H9 (cell line): Measurements from ENCODE around the gene THPO. TPM values are rescaled to one million over a fixed set of nuclear protein-coding genes. Genes with fewer than 3 reads are reported as not detected.

Experiments used
- DNase-seq: peaks from one replicate; pipeline ENCODE4 v3.0.0-alpha.2; 2017
- H2AFZ ChIP-seq: one replicate; pipeline ENCODE4 v1.6.1; 2013; ENCODE audit warnings: mild to moderate bottlenecking, low read length, control low read depth, moderate library complexity
- H2AK5ac ChIP-seq: 2 replicates; pipeline ENCODE4 v1.6.1; 2013; ENCODE audit warnings: low read length, control low read depth, mixed read lengths; ENCODE audit not compliant: insufficient read length
- H2BK120ac ChIP-seq: one replicate; pipeline ENCODE4 v1.6.1; 2013; ENCODE audit warnings: low read depth, mild to moderate bottlenecking, low read length, control low read depth, inconsistent platforms; ENCODE audit not compliant: poor library complexity, severe bottlenecking
- H2BK12ac ChIP-seq: 2 replicates; pipeline ENCODE4 v1.6.1; 2013; ENCODE audit warnings: low read length, control low read depth, mixed read lengths, low read depth; ENCODE audit not compliant: insufficient read length
- H2BK15ac ChIP-seq: 2 replicates; pipeline ENCODE4 v1.6.1; 2013; ENCODE audit warnings: low read depth, low read length, control low read depth
- H2BK20ac ChIP-seq: one replicate; pipeline ENCODE4 v1.6.1; 2013; ENCODE audit warnings: low read depth, mild to moderate bottlenecking, low read length, control low read depth, inconsistent platforms; ENCODE audit not compliant: poor library complexity, severe bottlenecking
- H2BK5ac ChIP-seq: 2 replicates; pipeline ENCODE4 v1.6.1; 2013; ENCODE audit warnings: low read length, control low read depth, mixed read lengths; ENCODE audit not compliant: insufficient read length
- H3K14ac ChIP-seq: 2 replicates; pipeline ENCODE4 v1.6.1; 2013; ENCODE audit warnings: low read length, control low read depth; ENCODE audit not compliant: insufficient read depth
- H3K18ac ChIP-seq: 2 replicates; pipeline ENCODE4 v1.6.1; 2013; ENCODE audit warnings: low read depth, mild to moderate bottlenecking, mixed read lengths, low read length, control low read depth; ENCODE audit not compliant: insufficient read length
- H3K23ac ChIP-seq: 2 replicates; pipeline ENCODE4 v1.6.1; 2013; ENCODE audit warnings: low read length, control low read depth, mixed read lengths, low read depth; ENCODE audit not compliant: insufficient read length
- H3K23me2 ChIP-seq: 2 replicates; pipeline ENCODE4 v1.6.1; 2013; ENCODE audit warnings: low read depth, mild to moderate bottlenecking, mixed read lengths, low read length, control low read depth; ENCODE audit not compliant: insufficient read length, poor library complexity, severe bottlenecking
- H3K27ac ChIP-seq: 2 replicates; pipeline ENCODE4 v1.5.1; 2013; ENCODE audit warnings: low read length, control low read depth, mixed read lengths, low read depth; ENCODE audit not compliant: insufficient read length
- H3K27me3 ChIP-seq: 2 replicates; pipeline ENCODE4 v1.6.1; 2013; ENCODE audit warnings: low read length, control low read depth, inconsistent platforms; ENCODE audit not compliant: insufficient read depth
- H3K4ac ChIP-seq: 2 replicates; pipeline ENCODE4 v1.6.1; 2013; ENCODE audit warnings: low read depth, mild to moderate bottlenecking, control low read depth, inconsistent platforms, low read length, moderate library complexity
- H3K4me1 ChIP-seq: 2 replicates; pipeline ENCODE4 v1.6.1; 2013; ENCODE audit warnings: low read length, control low read depth, inconsistent platforms; ENCODE audit not compliant: insufficient read depth
- H3K4me2 ChIP-seq: 2 replicates; pipeline ENCODE4 v1.6.1; 2013; ENCODE audit warnings: low read length, control low read depth, mixed read lengths; ENCODE audit not compliant: insufficient read length, insufficient read depth
- H3K56ac ChIP-seq: 2 replicates; pipeline ENCODE4 v1.6.1; 2013; ENCODE audit warnings: low read depth, mild to moderate bottlenecking, mixed read lengths, low read length, control low read depth; ENCODE audit not compliant: insufficient read length
- H3K79me1 ChIP-seq: 2 replicates; pipeline ENCODE4 v1.6.1; 2013; ENCODE audit warnings: low read depth, mild to moderate bottlenecking, moderate library complexity, low read length, control low read depth, inconsistent platforms; ENCODE audit not compliant: insufficient read depth, poor library complexity, severe bottlenecking
- H3K79me2 ChIP-seq: 2 replicates; pipeline ENCODE4 v1.6.1; 2013; ENCODE audit warnings: low read length, control low read depth, inconsistent platforms; ENCODE audit not compliant: insufficient read depth
- H3K9ac ChIP-seq: 2 replicates; pipeline ENCODE4 v1.6.1; 2013; ENCODE audit warnings: low read length, control low read depth, mixed read lengths; ENCODE audit not compliant: insufficient read length; ENCODE audit errors: extremely low read depth
- H3K9me3 ChIP-seq: one replicate; pipeline ENCODE4 v1.6.1; 2013; ENCODE audit warnings: low read depth, low read length, inconsistent platforms; ENCODE audit not compliant: control insufficient read depth
- H3T11ph ChIP-seq: one replicate; pipeline ENCODE4 v1.6.1; 2013; ENCODE audit warnings: mild to moderate bottlenecking, low read length, control low read depth, inconsistent platforms
- H4K20me1 ChIP-seq: one replicate; pipeline ENCODE4 v1.6.1; 2013; ENCODE audit not compliant: control insufficient read depth, insufficient read length, insufficient read depth
- H4K5ac ChIP-seq: 2 replicates; pipeline ENCODE4 v1.6.1; 2013; ENCODE audit warnings: low read depth, mild to moderate bottlenecking, mixed read lengths, low read length, control low read depth; ENCODE audit not compliant: insufficient read length
- H4K8ac ChIP-seq: replicated peaks from 2 replicates; pipeline ENCODE4 v1.6.1; 2013; ENCODE audit warnings: low read length, control low read depth, mixed read lengths, low read depth; ENCODE audit not compliant: insufficient read length
- H4K91ac ChIP-seq: 2 replicates; pipeline ENCODE4 v1.6.1; 2013; ENCODE audit warnings: low read depth, mild to moderate bottlenecking, moderate library complexity, mixed read lengths, low read length, control low read depth; ENCODE audit not compliant: insufficient read length
- H3K27ac Mint-ChIP-seq, 3 experiments: 2 replicates in 2 of 3; 3 replicates in 1 of 3; pipeline ENCODE4 v1.8.0; 2020 to 2021; ENCODE audit warnings: mixed read lengths in 3 of 3, mild to moderate bottlenecking in 1 of 3, moderate library complexity in 1 of 3
- H3K27me3 Mint-ChIP-seq: 2 replicates; pipeline ENCODE4 v1.8.0; 2021; ENCODE audit warnings: low read depth, mild to moderate bottlenecking, moderate library complexity, mixed read lengths
- H3K36me3 Mint-ChIP-seq, 3 experiments: 2 replicates in 2 of 3; 3 replicates in 1 of 3; pipeline ENCODE4 v1.8.0; 2020 to 2021; ENCODE audit warnings: low read depth in 3 of 3, mixed read lengths in 3 of 3; ENCODE audit not compliant: insufficient read depth in 1 of 3
- H3K4me1 Mint-ChIP-seq, 2 experiments: 2 replicates each; pipeline ENCODE4 v1.8.0; 2020; ENCODE audit warnings: mixed read lengths in 2 of 2
- H3K4me3 Mint-ChIP-seq, 2 experiments: 2 replicates in 1 of 2; 3 replicates in 1 of 2; pipeline ENCODE4 v1.8.0; 2020 to 2021; ENCODE audit warnings: mild to moderate bottlenecking in 2 of 2, mixed read lengths in 2 of 2, moderate library complexity in 1 of 2
- H3K9me3 Mint-ChIP-seq, 2 experiments: 2 replicates in 1 of 2; 3 replicates in 1 of 2; pipeline ENCODE4 v1.8.0; 2020; ENCODE audit warnings: mild to moderate bottlenecking in 2 of 2, mixed read lengths in 2 of 2, moderate library complexity in 1 of 2
- CTCF ChIP-seq: fragments of 200-600 bp; sonication (generic); conservative IDR thresholded peaks from 3 replicates; pipeline ENCODE4 v1.8.0; 2021; ENCODE audit warnings: antibody characterized with exemption, mild to moderate bottlenecking
- WGBS: extraction: QIAGEN DNeasy Blood & Tissue Kit; methylation state at CpG from one replicate; pipeline ENCODE4 v1.1.7; 2013; ENCODE audit warnings: missing lambda C conversion rate, low lambda C conversion rate, mixed read lengths; ENCODE audit not compliant: insufficient read length; ENCODE audit errors: extremely low coverage; 5-methylcytosine and 5-hydroxymethylcytosine counted together
- total RNA-seq: library from RNA; stranded (reverse); gene quantifications from 2 replicates; pipeline ENCODE4 v1.2.1, GENCODE V29; 2021

THPO gene
- total RNA-seq, 1 experiment from 2014 or later, result 0.85 TPM

DNA sequence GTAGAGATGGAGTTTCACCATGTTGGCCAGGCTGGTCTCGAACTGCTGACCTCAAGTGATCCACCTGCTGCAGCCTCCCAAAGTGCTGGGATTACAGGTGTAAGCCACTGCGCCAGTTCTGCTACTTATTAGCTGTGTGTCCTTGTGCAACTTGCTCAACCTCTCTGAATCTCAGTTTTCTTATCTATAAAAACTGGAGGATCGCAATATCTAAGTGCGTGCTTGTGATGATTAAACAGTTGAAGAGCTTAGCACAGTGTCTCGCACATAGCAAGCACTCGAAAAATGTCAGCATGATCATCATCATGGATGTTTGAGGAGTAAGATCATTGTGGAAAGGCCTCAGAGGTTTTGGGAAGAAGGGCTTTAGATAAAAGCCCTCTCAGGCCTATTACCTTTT lies 27.4 kb downstream of the THPO start:
- no peak overlapping the region for H2BK20ac ChIP-seq
- H3K4ac ChIP-seq, result no peak overlapping the region
- H3K9me3 ChIP-seq, result no peaks in the 10 kb centered on the region
- DNase-seq, result no peak
- H3K27me3 ChIP-seq, result no peaks in the 10 kb centered on the region
- H3K27ac Mint-ChIP-seq, result no peak overlapping the region; a peak in 1 of 7 replicates
- no peak overlapping the region for H3K23ac ChIP-seq
- no peak overlapping the region for H3K27ac ChIP-seq
- H2BK12ac ChIP-seq, result no peak overlapping the region
- no peaks in the 10 kb centered on the region for H3K23me2 ChIP-seq
- H3K79me2 ChIP-seq, result no peaks in the 10 kb centered on the region
- H4K8ac ChIP-seq, result no peak overlapping the region
- WGBS, result no CpG with 5 or more reads among the region's 6 CpGs
- no peak overlapping the region for H2AFZ ChIP-seq
- H3T11ph ChIP-seq, result no peak overlapping the region
- no peak overlapping the region for H3K4me2 ChIP-seq
- H3K9ac ChIP-seq, result no peak overlapping the region
- H4K91ac ChIP-seq, result no peak overlapping the region
- no peak overlapping the region for H2BK15ac ChIP-seq
- no peak overlapping the region for H3K56ac ChIP-seq
- H2AK5ac ChIP-seq, result no peak overlapping the region
- no peak overlapping the region for H3K18ac ChIP-seq
- no peaks in the 10 kb centered on the region; a peak in 1 of 5 replicates for H3K9me3 Mint-ChIP-seq
- H2BK5ac ChIP-seq, result no peak overlapping the region
- H3K14ac ChIP-seq, result no peak overlapping the region
- no peaks in the 10 kb centered on the region for H3K27me3 Mint-ChIP-seq
- peaks cover 15 to 42% (median 39%) of the 10 kb centered on the region in 3 experiments; a peak in 6 of 7 replicates for H3K36me3 Mint-ChIP-seq
- no peak overlapping the region for H3K4me3 Mint-ChIP-seq
- H3K4me1 Mint-ChIP-seq, result peaks cover 11 to 20% of the 10 kb centered on the region in 2 experiments
- TF ChIP-seq CTCF, result no peak
- H4K5ac ChIP-seq, result no peak overlapping the region
- no peak overlapping the region for H2BK120ac ChIP-seq
- no peaks in the 10 kb centered on the region for H3K79me1 ChIP-seq
- H4K20me1 ChIP-seq, result no peaks in the 10 kb centered on the region
- H3K4me1 ChIP-seq, result no peaks in the 10 kb centered on the region
